ENCODE data around the gene PRMT3. TPM values are rescaled to one million over a fixed set of nuclear protein-coding genes. Genes with fewer than 3 reads are reported as not detected.

PRMT3 gene
- total RNA-seq, result 24.0 TPM

DNA sequence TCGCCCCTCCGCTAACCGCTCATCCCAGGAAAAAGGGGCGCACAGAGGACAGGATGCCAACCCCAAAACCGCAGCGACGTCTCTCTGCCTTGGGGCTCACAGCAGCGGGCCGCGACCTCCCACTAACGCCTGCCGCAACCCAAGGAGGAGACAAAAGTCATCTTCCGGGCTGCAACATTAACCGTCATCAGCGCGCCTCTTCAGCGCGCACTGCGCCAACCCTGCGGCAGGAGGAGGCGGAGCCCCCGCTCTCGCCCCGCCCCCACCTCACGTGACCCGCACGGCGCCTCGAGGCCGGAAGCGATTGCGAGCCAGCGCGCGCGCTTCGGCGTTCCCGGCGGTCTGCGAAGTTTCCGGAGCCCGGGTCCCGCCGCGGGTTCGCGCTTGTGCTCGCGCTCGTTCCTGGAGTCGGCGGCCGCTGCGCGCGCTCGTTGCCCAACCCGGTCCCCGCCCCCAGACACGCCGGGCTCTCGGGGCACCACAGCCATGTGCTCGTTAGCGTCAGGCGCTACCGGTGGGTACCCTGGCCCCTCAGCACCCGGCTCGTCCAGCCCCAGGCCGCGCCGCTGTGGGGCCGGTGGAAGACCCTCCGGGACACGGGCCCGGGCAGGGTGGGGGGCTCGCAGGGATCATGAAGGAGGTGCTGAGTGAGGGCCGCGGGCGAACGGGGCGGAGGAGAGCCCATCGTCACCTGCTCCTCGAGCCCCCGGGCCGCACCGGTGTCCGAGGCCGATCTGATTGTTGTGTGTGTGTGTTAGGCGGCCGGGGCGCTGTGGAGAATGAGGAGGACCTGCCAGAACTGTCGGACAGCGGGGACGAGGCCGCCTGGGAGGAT is at the start of gene PRMT3:
PRMT3 (plus strand) TSS at position 456 of the 835 bp plus-strand sequence; CDS start at position 487, 31 bp downstream.

GRCh38 chr11:20363500-20364340 is 23.8 kb upstream of the PRMT3 start, which contains the start of gene HTATIP2:
TSS of gene HTATIP2 (plus strand) at chr11:20363714. CDS start at chr11:20364238, 524 bp downstream.

Other genes starting within 250 kb of the PRMT3 start
- not detected for gene DBX1, start 227.2 kb upstream of the PRMT3 start, total RNA-seq
- 2.1 TPM for gene HTATIP2, start 24.0 kb upstream of the PRMT3 start, total RNA-seq
- gene SLC6A5, start 211.9 kb downstream of the PRMT3 start, total RNA-seq, result 0.18 TPM

Data from metanephros (tissue), 1 donor.